Measurements from ENCODE around the gene CLIC5. TPM values are rescaled to one million over a fixed set of nuclear protein-coding genes. Genes with fewer than 3 reads are reported as not detected.

CLIC5 gene
- total RNA-seq, 1 donor from 2014 or later = 1.1 TPM

DNA sequence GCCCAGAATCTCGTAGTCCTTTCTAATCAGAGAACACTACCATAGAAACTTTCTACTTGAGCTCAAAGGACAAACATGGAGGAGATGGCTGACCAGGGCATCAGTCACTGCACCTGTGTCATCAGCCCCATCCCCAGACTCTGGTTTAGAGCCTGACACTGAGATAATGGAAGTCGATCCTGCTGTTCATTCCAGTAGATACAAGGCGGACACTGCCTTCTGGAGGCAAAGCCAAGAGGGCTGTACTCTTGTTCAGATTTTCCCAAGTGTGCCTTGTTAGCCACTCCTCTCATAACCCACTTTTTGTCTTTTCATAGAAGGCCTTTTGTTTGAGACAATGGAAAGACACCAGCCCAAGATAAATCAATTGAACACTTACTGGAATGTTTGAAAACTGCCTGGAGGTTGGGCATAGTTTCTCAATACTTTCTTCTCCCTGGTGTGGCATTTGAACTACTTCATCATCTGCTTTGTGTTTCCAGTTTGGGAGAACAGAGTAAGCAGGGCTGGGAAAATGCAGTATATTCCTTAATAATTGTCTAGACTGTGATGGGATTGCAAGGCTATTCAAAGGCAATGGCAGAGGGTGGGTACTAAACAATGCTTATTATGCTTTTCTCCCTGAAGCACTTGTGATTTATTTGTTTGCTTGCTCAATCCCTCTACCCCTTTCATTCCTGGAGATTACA lies 99.7 kb downstream of the CLIC5 start:
- no peak for DNase-seq
- intact Hi-C loops (cut with micrococcal nuclease) = no loop called here
- H3K4me1 Mint-ChIP-seq = peaks cover 8% of the 10 kb centered on the region
- H3K4me3 Mint-ChIP-seq = no peak overlapping the region
- no peaks in the 10 kb centered on the region for H3K27me3 Mint-ChIP-seq
- peaks cover 7% of the 10 kb centered on the region for H3K36me3 Mint-ChIP-seq (ENCODE audit: low read depth)
- peaks cover 5% of the 10 kb centered on the region for H3K9me3 Mint-ChIP-seq
- H3K27ac Mint-ChIP-seq = no peak overlapping the region

DNA sequence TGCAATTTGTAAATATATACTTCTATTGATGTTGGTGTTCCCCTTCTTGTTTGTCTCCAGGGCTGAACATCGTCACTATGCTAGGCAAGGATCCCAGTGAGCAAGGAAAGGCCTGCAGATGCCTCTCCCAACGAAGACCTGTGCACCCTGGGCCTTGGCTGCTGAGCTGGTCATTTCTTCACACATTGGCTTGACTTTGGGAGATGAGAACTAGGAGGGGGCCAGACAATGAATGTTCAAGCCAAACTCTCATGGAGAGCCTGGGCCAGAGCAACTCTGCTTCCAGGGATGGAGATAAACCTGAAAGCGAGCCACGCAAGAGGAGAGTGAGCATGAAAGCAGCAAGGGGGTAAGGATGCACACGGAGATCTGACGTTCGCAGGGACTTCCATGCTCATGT lies 104.0 kb downstream of the CLIC5 start:
- Mint-ChIP-seq H3K4me1 (no peaks in the 10 kb centered on the region), H3K4me3 (no peak overlapping the region), H3K27me3 (peaks cover 5% of the 10 kb centered on the region), H3K36me3 (ENCODE audit: low read depth) (peaks cover 7% of the 10 kb centered on the region), H3K27ac (no peak overlapping the region), H3K9me3 (peaks cover 17% of the 10 kb centered on the region)
- no peak for DNase-seq
- intact Hi-C loops (cut with micrococcal nuclease) = no loop called here

DNA sequence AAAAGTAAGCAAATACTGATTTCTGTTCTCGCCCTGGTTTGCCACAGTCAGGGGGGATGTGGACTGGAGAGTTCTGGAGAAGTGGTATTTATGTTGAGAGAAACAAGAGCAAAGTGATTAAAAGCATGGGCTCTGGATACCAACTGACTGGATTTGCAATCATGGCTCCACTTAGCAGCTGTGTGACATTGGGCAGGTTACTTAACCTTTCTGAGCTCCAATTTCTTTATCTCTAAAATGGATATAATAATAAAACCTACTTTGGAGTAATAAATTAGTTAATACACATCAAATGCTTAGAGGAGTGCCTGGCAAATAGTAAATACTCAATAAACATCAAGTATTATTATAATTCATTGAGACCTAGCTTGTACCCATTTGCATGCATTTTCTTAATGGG lies 111.7 kb downstream of the CLIC5 start:
- H3K36me3 Mint-ChIP-seq (ENCODE audit: low read depth) = no peaks in the 10 kb centered on the region
- intact Hi-C loops (cut with micrococcal nuclease) = no loop called here
- H3K9me3 Mint-ChIP-seq = peaks cover 11% of the 10 kb centered on the region
- no peak overlapping the region for H3K4me3 Mint-ChIP-seq
- H3K27me3 Mint-ChIP-seq = peaks cover 5% of the 10 kb centered on the region
- no peak for DNase-seq
- no peaks in the 10 kb centered on the region for H3K4me1 Mint-ChIP-seq
- H3K27ac Mint-ChIP-seq = no peak overlapping the region

DNA sequence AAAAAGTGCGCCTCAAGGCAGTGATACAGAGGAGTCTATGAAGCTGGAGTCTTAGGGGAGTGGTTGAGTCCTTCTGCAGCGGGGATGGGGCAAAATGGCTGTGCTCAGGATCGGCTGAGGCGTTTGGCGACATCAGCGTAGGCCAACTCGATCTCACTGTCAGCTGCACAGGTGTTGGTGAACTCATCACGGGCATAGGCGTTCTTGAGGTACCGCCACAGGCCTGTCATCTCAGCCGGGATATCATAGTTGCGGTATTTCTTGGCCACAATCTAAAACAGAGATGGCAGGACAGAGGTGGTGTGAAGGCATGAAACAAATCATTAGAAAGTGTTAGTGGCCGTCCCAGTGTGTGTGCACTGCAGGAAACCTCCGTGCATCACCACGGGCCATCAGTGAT lies 112.7 kb downstream of the CLIC5 start:
- intact Hi-C loops (cut with micrococcal nuclease) = no loop called here
- Mint-ChIP-seq H3K4me1 (no peaks in the 10 kb centered on the region), H3K27ac (no peak overlapping the region), H3K4me3 (no peak overlapping the region), H3K27me3 (peaks cover 4% of the 10 kb centered on the region), H3K9me3 (peaks cover 3% of the 10 kb centered on the region), H3K36me3 (ENCODE audit: low read depth) (no peaks in the 10 kb centered on the region)
- DNase-seq = no peak

DNA sequence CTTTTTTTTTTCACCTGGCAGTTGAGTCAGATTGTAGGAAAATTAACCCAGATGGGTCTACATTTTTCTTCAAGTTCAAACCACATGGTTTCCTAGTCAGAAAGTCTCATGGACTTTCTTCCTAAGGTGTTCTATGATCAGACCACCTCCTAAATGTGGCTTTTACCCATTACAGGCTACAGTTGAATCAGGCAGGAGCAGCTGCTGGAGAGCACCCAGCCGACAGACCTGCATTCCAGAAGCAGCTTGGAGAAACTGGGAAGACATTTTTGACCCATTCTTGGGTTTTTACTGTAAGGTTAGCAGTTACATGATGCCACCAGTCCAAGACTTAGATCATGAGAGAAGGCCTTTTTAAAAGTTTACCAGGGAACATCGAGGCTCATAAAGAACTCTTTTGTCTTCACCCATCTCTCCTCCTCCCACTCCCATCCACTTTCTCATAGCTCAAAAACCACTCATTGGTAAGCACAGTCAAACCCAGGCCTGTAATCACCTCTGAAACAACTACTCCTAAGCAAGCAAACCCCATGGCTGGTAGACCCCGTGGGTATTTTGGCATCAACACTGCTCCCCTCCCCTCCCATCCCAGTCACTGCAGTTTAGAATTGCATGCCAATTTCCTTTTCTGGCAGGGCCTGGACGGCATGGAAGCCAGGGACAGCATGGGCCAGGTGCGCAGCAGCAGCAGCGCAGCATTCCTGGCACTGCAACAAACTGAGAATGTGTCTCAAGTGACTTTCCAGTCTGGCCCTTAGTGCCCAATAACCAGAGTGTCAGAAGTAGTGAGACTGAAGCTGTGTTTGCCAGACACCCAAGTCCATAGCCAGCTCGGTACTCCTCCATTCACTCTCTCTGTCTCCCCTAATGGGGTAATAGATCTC lies 113.7 kb downstream of the CLIC5 start:
- no peaks in the 10 kb centered on the region for H3K36me3 Mint-ChIP-seq (ENCODE audit: low read depth)
- no peaks in the 10 kb centered on the region for H3K9me3 Mint-ChIP-seq
- H3K4me1 Mint-ChIP-seq = no peaks in the 10 kb centered on the region
- H3K27me3 Mint-ChIP-seq = no peaks in the 10 kb centered on the region
- intact Hi-C loops (cut with micrococcal nuclease) = no loop called here
- H3K27ac Mint-ChIP-seq = no peak overlapping the region
- no peak for DNase-seq
- no peak overlapping the region for H3K4me3 Mint-ChIP-seq

DNA sequence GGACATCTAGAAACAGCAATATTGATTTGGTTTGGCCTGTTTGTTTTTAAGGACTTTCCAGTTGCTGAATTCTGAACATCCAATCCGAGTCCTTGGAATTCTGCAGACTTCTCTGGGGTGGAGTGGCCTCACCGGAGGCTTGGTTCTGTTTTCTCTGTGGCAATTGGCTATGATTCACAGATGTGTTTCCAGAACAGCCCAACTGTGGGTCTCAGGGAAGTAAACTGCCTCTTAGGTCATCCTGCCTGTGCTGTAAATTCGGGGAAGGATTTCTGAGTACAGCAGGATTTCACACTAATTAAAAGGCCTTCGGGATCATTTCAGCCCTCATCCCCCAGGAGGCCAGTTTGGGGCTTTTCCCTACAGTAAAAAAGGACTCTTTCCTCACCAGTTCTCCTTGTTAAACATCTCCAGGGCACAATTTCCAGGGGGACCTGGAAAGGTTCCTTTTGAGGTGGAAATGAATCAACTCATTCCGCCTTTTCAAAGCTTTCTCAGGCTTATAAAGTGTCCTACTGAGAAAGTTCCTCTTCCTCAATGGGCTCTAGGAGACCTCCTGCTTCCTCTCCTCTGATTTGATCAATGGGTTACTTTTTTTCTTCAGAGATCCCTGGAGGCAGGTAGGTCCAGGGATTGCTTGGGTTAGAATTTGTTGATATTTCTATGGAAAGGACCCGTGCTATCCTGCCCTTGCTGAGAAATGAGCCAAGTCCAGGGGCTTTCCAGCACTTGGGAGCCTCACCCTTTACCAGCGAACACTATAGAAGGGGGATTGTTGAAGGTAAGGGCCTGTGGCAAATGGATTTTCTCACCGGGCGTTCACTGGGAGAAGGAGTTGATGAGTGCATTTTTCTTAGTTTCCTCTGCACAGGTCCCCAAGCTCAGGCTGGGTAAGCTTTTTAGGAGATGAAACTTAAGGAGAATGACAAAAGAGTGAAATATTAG lies 114.6 kb downstream of the CLIC5 start:
- no peak overlapping the region for H3K27ac Mint-ChIP-seq
- H3K4me1 Mint-ChIP-seq = no peaks in the 10 kb centered on the region
- intact Hi-C loops (cut with micrococcal nuclease) = no loop called here
- no peaks in the 10 kb centered on the region for H3K36me3 Mint-ChIP-seq (ENCODE audit: low read depth)
- no peak for DNase-seq
- no peak overlapping the region for H3K4me3 Mint-ChIP-seq
- H3K27me3 Mint-ChIP-seq = no peaks in the 10 kb centered on the region
- H3K9me3 Mint-ChIP-seq = no peaks in the 10 kb centered on the region

DNA sequence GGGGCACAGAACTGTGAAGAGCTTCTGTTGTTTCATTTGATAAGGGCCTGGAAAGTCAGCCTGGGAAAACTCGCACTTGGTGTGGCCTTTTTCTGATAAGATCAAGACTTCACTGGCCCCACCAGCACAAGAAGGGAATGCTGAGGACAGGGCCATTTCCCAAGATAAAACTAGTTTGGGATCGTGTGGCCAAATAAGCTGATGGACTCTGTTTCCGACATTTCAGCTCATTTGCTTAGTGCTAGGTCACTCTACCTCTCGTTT lies 116.0 kb downstream of the CLIC5 start:
- Mint-ChIP-seq H3K4me3 (no peak overlapping the region), H3K27ac (no peak overlapping the region), H3K36me3 (ENCODE audit: low read depth) (no peaks in the 10 kb centered on the region), H3K9me3 (no peaks in the 10 kb centered on the region), H3K4me1 (no peaks in the 10 kb centered on the region), H3K27me3 (no peaks in the 10 kb centered on the region)
- intact Hi-C loops (cut with micrococcal nuclease) = no loop called here
- no peak for DNase-seq

DNA sequence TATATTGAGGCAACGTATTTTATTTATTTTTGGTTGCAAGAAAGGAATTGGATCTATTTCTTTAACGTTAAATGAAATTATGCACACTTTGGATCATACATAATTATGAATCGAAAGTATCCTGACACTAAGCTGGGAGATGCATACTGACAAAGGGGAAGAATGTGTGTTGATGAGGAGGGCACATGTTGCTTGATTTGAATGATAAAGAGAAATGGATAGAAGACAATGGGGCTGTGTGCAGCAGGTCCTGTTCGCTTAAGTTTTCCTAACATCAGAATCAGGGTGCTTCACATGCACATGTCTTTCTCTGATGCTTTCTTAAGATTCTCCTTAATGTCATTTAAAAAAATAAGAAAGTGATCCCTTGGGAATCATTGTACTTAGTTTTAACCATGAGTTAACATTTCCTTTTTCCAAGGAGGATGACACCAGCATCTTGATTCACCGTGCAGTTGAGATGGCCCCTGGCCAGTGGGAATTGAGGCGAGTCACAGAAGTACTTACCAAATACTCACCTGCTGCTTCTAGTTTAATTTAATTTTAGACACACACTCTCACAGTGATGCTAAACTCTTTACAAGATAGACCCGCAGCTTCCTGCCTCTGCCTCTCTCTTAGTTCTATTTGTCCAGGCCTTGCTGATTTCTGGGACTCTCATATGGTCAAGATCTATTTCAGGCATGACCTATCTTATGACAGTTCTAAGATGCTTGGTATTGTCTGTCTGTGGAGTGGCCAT lies 116.5 kb downstream of the CLIC5 start:
- DNase-seq = no peak
- intact Hi-C loops (cut with micrococcal nuclease) = no loop called here
- no peaks in the 10 kb centered on the region for H3K36me3 Mint-ChIP-seq (ENCODE audit: low read depth)
- no peak overlapping the region for H3K27ac Mint-ChIP-seq
- H3K9me3 Mint-ChIP-seq = peaks cover 4% of the 10 kb centered on the region
- no peaks in the 10 kb centered on the region for H3K4me1 Mint-ChIP-seq
- H3K27me3 Mint-ChIP-seq = no peaks in the 10 kb centered on the region
- no peak overlapping the region for H3K4me3 Mint-ChIP-seq

DNA sequence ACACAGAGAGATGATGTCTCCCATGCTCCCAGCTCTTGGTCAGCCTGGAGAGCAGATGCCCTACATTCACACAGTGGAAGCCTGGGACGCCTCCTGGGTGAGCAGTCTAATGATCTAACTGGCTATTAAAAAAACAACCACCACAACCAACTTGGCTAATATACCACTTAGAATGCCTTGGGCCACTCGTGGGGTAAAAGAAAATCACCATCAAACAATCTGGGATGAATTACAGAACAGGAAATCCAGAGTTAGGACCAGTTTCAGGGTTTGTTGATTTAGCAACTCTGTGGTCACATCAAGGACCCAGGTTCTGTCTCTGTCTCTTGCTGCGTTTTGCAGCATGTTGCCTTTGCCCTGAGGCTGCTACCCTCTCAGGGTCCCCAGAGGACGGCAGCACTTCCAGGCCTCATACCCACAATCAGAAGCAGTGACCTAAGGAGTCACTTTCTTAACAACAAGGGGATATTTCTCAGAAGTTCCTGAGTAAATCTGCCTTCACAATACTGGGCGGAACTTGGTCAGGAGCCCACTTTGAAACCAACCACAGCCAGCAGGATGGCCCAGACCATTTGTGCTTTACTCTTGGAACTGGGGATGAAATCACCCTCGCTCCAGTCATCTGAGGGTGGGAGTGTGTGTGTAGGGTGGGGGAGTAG lies 118.7 kb downstream of the CLIC5 start:
- no peak overlapping the region for H3K4me3 Mint-ChIP-seq
- no peak overlapping the region for H3K27ac Mint-ChIP-seq
- no peaks in the 10 kb centered on the region for H3K4me1 Mint-ChIP-seq
- no peak for DNase-seq
- peaks cover 17% of the 10 kb centered on the region for H3K9me3 Mint-ChIP-seq
- intact Hi-C loops (cut with micrococcal nuclease) = no loop called here
- H3K27me3 Mint-ChIP-seq = no peaks in the 10 kb centered on the region
- H3K36me3 Mint-ChIP-seq (ENCODE audit: low read depth) = no peaks in the 10 kb centered on the region

DNA sequence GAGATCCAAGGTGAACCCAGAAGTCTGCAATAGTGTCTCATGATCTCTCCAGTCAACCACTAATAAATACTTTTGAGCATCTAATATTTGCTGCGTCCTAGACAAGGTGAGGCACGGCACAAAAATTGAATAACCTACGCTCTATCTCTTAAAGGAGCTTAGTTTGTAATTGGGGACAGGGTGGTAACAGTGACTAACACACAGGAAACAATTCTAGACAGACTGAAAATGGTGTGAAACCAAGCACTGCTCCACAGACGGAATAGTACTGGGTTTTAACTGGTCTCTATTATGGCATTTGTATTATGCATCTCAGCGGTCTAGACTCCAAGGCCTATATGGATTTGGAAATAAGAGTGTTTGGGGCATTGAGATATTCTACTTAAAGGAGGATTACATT lies 120.1 kb downstream of the CLIC5 start:
- no peaks in the 10 kb centered on the region for H3K36me3 Mint-ChIP-seq (ENCODE audit: low read depth)
- peaks cover 17% of the 10 kb centered on the region for H3K9me3 Mint-ChIP-seq
- H3K4me1 Mint-ChIP-seq = no peaks in the 10 kb centered on the region
- H3K4me3 Mint-ChIP-seq = no peak overlapping the region
- DNase-seq = no peak
- H3K27me3 Mint-ChIP-seq = no peaks in the 10 kb centered on the region
- no peak overlapping the region for H3K27ac Mint-ChIP-seq
- intact Hi-C loops (cut with micrococcal nuclease) = no loop called here

DNA sequence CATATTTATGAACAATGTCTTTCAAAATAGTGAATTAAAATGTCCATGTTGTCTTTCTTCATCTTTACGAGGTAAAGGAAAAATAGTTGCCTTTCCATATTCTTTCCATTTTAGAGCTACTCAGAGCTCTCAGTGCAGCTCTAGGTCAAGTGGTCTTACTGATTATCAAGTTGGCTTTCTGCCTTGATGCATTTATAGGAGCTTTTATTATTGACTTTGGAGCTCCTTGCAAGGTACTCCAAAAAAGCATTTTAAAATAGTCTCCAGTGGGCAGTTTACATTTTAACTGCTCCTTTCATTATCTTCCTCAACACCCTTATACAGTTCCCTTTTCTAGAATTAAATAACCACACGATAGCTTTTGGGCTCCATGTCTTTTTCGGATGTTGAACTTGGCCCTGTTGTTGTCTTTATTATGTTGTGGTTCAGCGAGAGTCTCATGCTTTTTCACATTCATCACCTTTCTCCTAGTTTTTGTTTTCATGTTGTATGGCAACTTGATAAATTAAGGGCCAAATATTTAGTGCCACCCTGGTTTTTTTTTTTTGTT lies 122.9 kb downstream of the CLIC5 start:
- Mint-ChIP-seq H3K27ac (no peak overlapping the region), H3K9me3 (peaks cover 17% of the 10 kb centered on the region), H3K4me1 (peaks cover 1% of the 10 kb centered on the region), H3K27me3 (peaks cover 6% of the 10 kb centered on the region), H3K4me3 (no peak overlapping the region), H3K36me3 (ENCODE audit: low read depth) (no peaks in the 10 kb centered on the region)
- intact Hi-C loops (cut with micrococcal nuclease) = no loop called here
- DNase-seq = no peak

DNA sequence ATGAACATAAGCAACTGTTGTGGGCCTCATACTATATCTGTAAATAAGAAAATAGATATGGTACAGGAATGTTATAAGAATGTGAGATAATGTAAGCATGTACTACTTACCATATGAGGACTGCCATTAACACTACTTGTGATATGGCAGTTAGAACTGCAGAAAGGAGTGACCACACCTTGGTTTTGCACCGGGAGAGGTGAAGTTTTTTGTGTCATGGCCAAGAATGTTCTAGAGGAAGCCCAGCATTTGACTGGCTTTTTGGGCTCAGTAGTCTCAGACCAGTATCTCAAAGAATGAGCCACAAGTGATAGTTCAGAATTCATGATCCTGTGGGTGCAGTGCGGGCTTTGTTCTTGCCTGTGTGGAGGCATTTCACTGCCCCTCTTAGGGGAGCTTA lies 123.5 kb downstream of the CLIC5 start:
- H3K4me1 Mint-ChIP-seq = peaks cover 1% of the 10 kb centered on the region
- H3K27me3 Mint-ChIP-seq = peaks cover 8% of the 10 kb centered on the region
- H3K4me3 Mint-ChIP-seq = no peak overlapping the region
- no peak overlapping the region for H3K27ac Mint-ChIP-seq
- H3K9me3 Mint-ChIP-seq = peaks cover 17% of the 10 kb centered on the region
- no peak for DNase-seq
- H3K36me3 Mint-ChIP-seq (ENCODE audit: low read depth) = no peaks in the 10 kb centered on the region
- intact Hi-C loops (cut with micrococcal nuclease) = no loop called here

DNA sequence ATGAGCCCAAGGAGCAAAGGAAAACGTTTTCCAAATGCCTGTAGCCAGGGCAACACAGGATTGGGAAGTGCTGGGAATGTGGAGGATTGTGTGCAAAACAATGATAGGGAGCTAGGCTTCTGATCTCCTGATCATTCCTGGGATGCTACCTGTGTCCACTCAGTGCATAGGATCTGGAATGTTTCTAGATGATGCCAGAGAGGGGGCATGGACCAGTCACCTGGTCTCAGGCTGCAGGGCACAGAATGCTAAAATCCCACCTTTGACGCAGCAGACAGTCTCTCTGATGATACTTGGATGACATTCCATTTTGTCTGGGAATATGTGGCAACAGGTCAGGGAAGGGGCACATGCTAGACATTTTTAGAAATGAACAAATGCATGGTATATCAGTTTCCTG lies 128.9 kb downstream of the CLIC5 start:
- intact Hi-C loops (cut with micrococcal nuclease) = no loop called here
- H3K9me3 Mint-ChIP-seq = peaks cover 9% of the 10 kb centered on the region
- peaks cover 1% of the 10 kb centered on the region for H3K4me1 Mint-ChIP-seq
- no peak overlapping the region for H3K27ac Mint-ChIP-seq
- no peak for DNase-seq
- no peak overlapping the region for H3K4me3 Mint-ChIP-seq
- H3K27me3 Mint-ChIP-seq = peaks cover 8% of the 10 kb centered on the region
- H3K36me3 Mint-ChIP-seq (ENCODE audit: low read depth) = no peaks in the 10 kb centered on the region
